HG02852 (cell line): ENCODE measurements around the gene UNC80.

Experiments used
- ATAC-seq: cut with Tn5 transposase; IDR thresholded peaks from one replicate; pipeline ENCODE4 v1.9.1; 2021; ENCODE audit warnings: mild to moderate bottlenecking, moderate library complexity; ENCODE audit not compliant: unreplicated experiment

The UNC80 gene

GRCh38 chr2:210004881-210005280 is 233.2 kb downstream of the UNC80 start:
- no peak for ATAC-seq

GRCh38 chr2:210007895-210008294 is 236.3 kb downstream of the UNC80 start:
- ATAC-seq = peak; percentile 44

- no peak for ATAC-seq
These were observed 237.5 kb downstream of the UNC80 start for GRCh38 chr2:210009126-210009525.

GRCh38 chr2:210009896-210010295 is 238.3 kb downstream of the UNC80 start:
- no peak for ATAC-seq

GRCh38 chr2:210020138-210020537 is 248.5 kb downstream of the UNC80 start:
- no peak for ATAC-seq

- ATAC-seq = no peak
These were observed 251.2 kb downstream of the UNC80 start for GRCh38 chr2:210022824-210023223.

- ATAC-seq = no peak
These were observed 256.0 kb downstream of the UNC80 start for GRCh38 chr2:210027608-210028007.

GRCh38 chr2:210028178-210028577 is 256.5 kb downstream of the UNC80 start:
- no peak for ATAC-seq

- ATAC-seq = no peak
These were observed 262.6 kb downstream of the UNC80 start for GRCh38 chr2:210034087-210034683.

GRCh38 chr2:210035679-210036078 is 264.0 kb downstream of the UNC80 start:
- no peak for ATAC-seq

- no peak for ATAC-seq
These were observed 266.4 kb downstream of the UNC80 start for GRCh38 chr2:210038078-210038477.

GRCh38 chr2:210046851-210047500 is 275.3 kb downstream of the UNC80 start:
- ATAC-seq = no peak
